ENCODE results near the gene GCM1.

Gene GCM1

DNA sequence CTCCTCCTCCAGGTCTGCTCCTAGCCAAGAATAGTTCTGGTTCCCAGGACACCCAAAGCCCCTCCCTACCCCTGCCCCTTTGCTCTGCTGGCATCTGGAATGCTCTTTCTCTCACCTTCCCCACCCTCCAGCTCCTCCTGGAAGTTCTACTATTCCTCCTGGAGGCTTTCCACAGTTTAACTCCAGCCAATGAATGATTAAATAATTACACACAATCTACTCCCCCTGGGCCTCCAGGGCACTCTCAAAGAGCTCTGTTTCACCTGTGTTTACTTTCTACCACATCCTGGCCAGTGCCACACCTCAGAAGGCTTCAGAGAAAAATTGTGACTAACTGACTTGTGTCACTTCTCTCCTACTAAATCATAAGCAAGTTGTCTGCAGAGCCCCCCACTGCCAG lies 36.2 kb downstream of the GCM1 start:
- no peaks in the 10 kb centered on the region for H3K4me1 ChIP-seq (ENCODE audit: control insufficient read depth, insufficient read depth, low read depth, low read length)
- no peaks in the 10 kb centered on the region for H3K36me3 ChIP-seq (ENCODE audit: control insufficient read depth in 1 of 2, insufficient read depth in 2 of 2, low read depth in 1 of 2, low read length in 2 of 2)
- no peak overlapping the region for H2AFZ ChIP-seq (ENCODE audit: low read depth, low read length)
- H3K23ac ChIP-seq (ENCODE audit: low read length in 2 of 2) = no peak overlapping the region
- H4K91ac ChIP-seq (ENCODE audit: low read length) = no peak overlapping the region
- no peak overlapping the region for H4K8ac ChIP-seq (ENCODE audit: low read length)
- no peak overlapping the region for H2AK5ac ChIP-seq (ENCODE audit: low read length, severe bottlenecking)
- H2BK120ac ChIP-seq (ENCODE audit: low read depth, low read length) = no peak overlapping the region
- no peak for DNase-seq
- H3K14ac ChIP-seq (ENCODE audit: low read length in 2 of 2) = no peak overlapping the region
- no peak overlapping the region for H3K27ac ChIP-seq (ENCODE audit: low read length, poor library complexity, severe bottlenecking)
- no peak overlapping the region for H2BK12ac ChIP-seq (ENCODE audit: low read length in 2 of 2)
- H2BK15ac ChIP-seq (ENCODE audit: low read depth, poor library complexity, severe bottlenecking) = no peak overlapping the region
- no peak overlapping the region for H3K4me2 ChIP-seq (ENCODE audit: low read length, poor library complexity, severe bottlenecking)
- H3K4ac ChIP-seq (ENCODE audit: low read depth in 1 of 2, low read length in 2 of 2) = no peak overlapping the region
- H3K4me3 ChIP-seq (ENCODE audit: insufficient read depth in 1 of 2, low read depth in 1 of 2, low read length in 2 of 2) = no peak overlapping the region
- H2BK5ac ChIP-seq (ENCODE audit: low read depth, low read length, poor library complexity, severe bottlenecking) = no peak overlapping the region
- no peak overlapping the region for H3K9ac ChIP-seq (ENCODE audit: low read length)
- H3K9me3 ChIP-seq (ENCODE audit: control insufficient read depth, low read length) = peaks cover 3% of the 10 kb centered on the region
- H3K18ac ChIP-seq (ENCODE audit: low read depth in 1 of 2, low read length in 2 of 2) = no peak overlapping the region
- no peaks in the 10 kb centered on the region for H3K27me3 ChIP-seq (ENCODE audit: control insufficient read depth in 1 of 2, insufficient read depth in 1 of 2, low read length in 2 of 2)
- H3K79me1 ChIP-seq (replicated peaks; ENCODE audit: low read length, poor library complexity, severe bottlenecking) = no peaks in the 10 kb centered on the region

DNA sequence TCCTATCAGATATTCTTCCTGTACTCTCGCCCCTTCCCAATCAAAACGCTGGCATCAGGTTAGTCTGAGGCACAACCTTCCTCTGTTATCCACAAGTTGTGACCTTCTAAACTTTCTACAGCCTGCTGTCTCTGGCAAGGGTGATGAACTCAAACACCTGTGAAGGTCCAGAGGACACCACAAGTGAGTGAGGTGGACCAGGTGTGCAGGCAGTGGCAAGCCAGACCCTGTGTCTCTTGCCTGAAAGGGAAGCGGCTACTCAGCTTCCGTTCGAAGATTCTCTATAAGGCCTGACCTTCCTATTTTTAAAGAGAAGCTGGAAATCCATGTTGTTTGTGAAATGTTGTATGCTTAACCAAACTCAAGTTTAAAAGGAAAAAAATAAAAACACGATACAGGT lies 36.8 kb downstream of the GCM1 start:
- Histone ChIP-seq H2BK15ac (ENCODE audit: low read depth, poor library complexity, severe bottlenecking) (no peak overlapping the region), H3K4me2 (ENCODE audit: low read length, poor library complexity, severe bottlenecking) (no peak overlapping the region), H3K4me1 (ENCODE audit: control insufficient read depth, insufficient read depth, low read depth, low read length) (no peaks in the 10 kb centered on the region), H2BK120ac (ENCODE audit: low read depth, low read length) (no peak overlapping the region), H3K36me3 (ENCODE audit: control insufficient read depth in 1 of 2, insufficient read depth in 2 of 2, low read depth in 1 of 2, low read length in 2 of 2) (no peaks in the 10 kb centered on the region), H3K4ac (ENCODE audit: low read depth in 1 of 2, low read length in 2 of 2) (no peak overlapping the region), H3K23ac (ENCODE audit: low read length in 2 of 2) (no peak overlapping the region), H2BK12ac (ENCODE audit: low read length in 2 of 2) (no peak overlapping the region), H4K91ac (ENCODE audit: low read length) (no peak overlapping the region), H3K18ac (ENCODE audit: low read depth in 1 of 2, low read length in 2 of 2) (no peak overlapping the region), H3K27ac (ENCODE audit: low read length, poor library complexity, severe bottlenecking) (no peak overlapping the region), H3K9ac (ENCODE audit: low read length) (no peak overlapping the region), H3K4me3 (ENCODE audit: insufficient read depth in 1 of 2, low read depth in 1 of 2, low read length in 2 of 2) (no peak overlapping the region), H3K79me1 (replicated peaks; ENCODE audit: low read length, poor library complexity, severe bottlenecking) (no peaks in the 10 kb centered on the region), H2AFZ (ENCODE audit: low read depth, low read length) (no peak overlapping the region), H3K27me3 (ENCODE audit: control insufficient read depth in 1 of 2, insufficient read depth in 1 of 2, low read length in 2 of 2) (no peaks in the 10 kb centered on the region), H3K9me3 (ENCODE audit: control insufficient read depth, low read length) (peaks cover 3% of the 10 kb centered on the region), H2BK5ac (ENCODE audit: low read depth, low read length, poor library complexity, severe bottlenecking) (no peak overlapping the region), H2AK5ac (ENCODE audit: low read length, severe bottlenecking) (peak overlapping the region; percentile 64), H3K14ac (ENCODE audit: low read length in 2 of 2) (no peak overlapping the region), H4K8ac (ENCODE audit: low read length) (no peak overlapping the region)
- 89% methylated on average over 5 of the region's 6 CpGs for WGBS
- no peak for DNase-seq

DNA sequence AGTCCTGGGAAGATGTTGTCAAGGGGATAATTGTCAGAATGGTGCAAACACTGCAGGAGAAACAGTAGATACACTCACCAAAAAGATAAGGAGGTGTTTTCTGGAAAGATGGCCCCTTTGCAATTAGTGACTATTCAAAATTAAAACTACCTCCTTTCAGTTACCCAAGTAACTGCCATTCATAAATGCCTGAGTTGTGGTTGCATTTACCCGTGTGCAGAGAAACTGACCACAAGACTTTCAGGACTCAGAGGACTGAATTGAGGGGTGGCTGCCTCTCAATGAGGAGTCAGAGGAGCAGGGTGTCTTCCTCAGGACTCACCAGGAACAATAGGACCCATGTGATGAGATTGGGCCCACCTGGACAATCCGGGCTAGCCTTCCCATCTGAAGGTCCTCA lies 39.0 kb downstream of the GCM1 start:
- Histone ChIP-seq H3K27ac (ENCODE audit: low read length, poor library complexity, severe bottlenecking) (no peak overlapping the region), H3K27me3 (ENCODE audit: control insufficient read depth in 1 of 2, insufficient read depth in 1 of 2, low read length in 2 of 2) (no peaks in the 10 kb centered on the region), H3K23ac (ENCODE audit: low read length in 2 of 2) (no peak overlapping the region), H2BK12ac (ENCODE audit: low read length in 2 of 2) (no peak overlapping the region), H3K9me3 (ENCODE audit: control insufficient read depth, low read length) (no peaks in the 10 kb centered on the region), H4K8ac (ENCODE audit: low read length) (no peak overlapping the region), H3K79me1 (replicated peaks; ENCODE audit: low read length, poor library complexity, severe bottlenecking) (no peaks in the 10 kb centered on the region), H4K91ac (ENCODE audit: low read length) (no peak overlapping the region), H3K9ac (ENCODE audit: low read length) (no peak overlapping the region), H3K4me3 (ENCODE audit: insufficient read depth in 1 of 2, low read depth in 1 of 2, low read length in 2 of 2) (no peak overlapping the region), H2AK5ac (ENCODE audit: low read length, severe bottlenecking) (no peak overlapping the region), H2AFZ (ENCODE audit: low read depth, low read length) (no peak overlapping the region), H3K14ac (ENCODE audit: low read length in 2 of 2) (no peak overlapping the region), H3K36me3 (ENCODE audit: control insufficient read depth in 1 of 2, insufficient read depth in 2 of 2, low read depth in 1 of 2, low read length in 2 of 2) (no peaks in the 10 kb centered on the region), H3K4me2 (ENCODE audit: low read length, poor library complexity, severe bottlenecking) (no peak overlapping the region), H3K4ac (ENCODE audit: low read depth in 1 of 2, low read length in 2 of 2) (no peak overlapping the region), H3K18ac (ENCODE audit: low read depth in 1 of 2, low read length in 2 of 2) (no peak overlapping the region), H2BK15ac (ENCODE audit: low read depth, poor library complexity, severe bottlenecking) (no peak overlapping the region), H3K4me1 (ENCODE audit: control insufficient read depth, insufficient read depth, low read depth, low read length) (peaks cover 3% of the 10 kb centered on the region), H2BK120ac (ENCODE audit: low read depth, low read length) (no peak overlapping the region), H2BK5ac (ENCODE audit: low read depth, low read length, poor library complexity, severe bottlenecking) (no peak overlapping the region)
- DNase-seq = no peak
- 93% methylated on average over 2 of the region's 2 CpGs for WGBS

DNA sequence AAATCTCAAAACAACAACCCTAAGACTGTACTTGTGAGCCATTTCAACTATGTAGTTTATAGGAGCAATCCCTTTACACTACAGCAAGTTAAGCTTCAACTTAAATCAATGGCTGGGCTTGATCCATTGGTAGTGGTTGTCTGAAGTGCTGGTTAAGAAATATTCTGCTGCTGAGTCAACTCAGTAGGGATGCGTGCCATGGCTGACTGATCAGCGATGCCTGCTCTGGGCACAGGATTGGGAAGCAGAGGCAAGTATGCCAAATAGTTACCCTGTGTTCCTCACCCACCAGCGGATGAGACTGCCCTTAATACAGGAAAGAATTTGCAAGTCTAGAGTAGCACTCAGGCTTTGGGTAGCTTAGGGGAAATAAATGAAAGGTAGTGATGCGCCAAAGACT lies 41.5 kb downstream of the GCM1 start:
- Histone ChIP-seq H2AK5ac (ENCODE audit: low read length, severe bottlenecking) (no peak overlapping the region), H3K9me3 (ENCODE audit: control insufficient read depth, low read length) (no peaks in the 10 kb centered on the region), H3K27ac (ENCODE audit: low read length, poor library complexity, severe bottlenecking) (peak overlapping the region; percentile 82), H2BK5ac (ENCODE audit: low read depth, low read length, poor library complexity, severe bottlenecking) (no peak overlapping the region), H2BK12ac (ENCODE audit: low read length in 2 of 2) (no peak overlapping the region), H3K18ac (ENCODE audit: low read depth in 1 of 2, low read length in 2 of 2) (no peak overlapping the region), H3K9ac (ENCODE audit: low read length) (no peak overlapping the region), H3K4me2 (ENCODE audit: low read length, poor library complexity, severe bottlenecking) (no peak overlapping the region), H2BK120ac (ENCODE audit: low read depth, low read length) (no peak overlapping the region), H2AFZ (ENCODE audit: low read depth, low read length) (no peak overlapping the region), H3K4me3 (ENCODE audit: insufficient read depth in 1 of 2, low read depth in 1 of 2, low read length in 2 of 2) (no peak overlapping the region), H3K4ac (ENCODE audit: low read depth in 1 of 2, low read length in 2 of 2) (no peak overlapping the region), H4K91ac (ENCODE audit: low read length) (no peak overlapping the region), H4K8ac (ENCODE audit: low read length) (no peak overlapping the region), H2BK15ac (ENCODE audit: low read depth, poor library complexity, severe bottlenecking) (no peak overlapping the region), H3K27me3 (ENCODE audit: control insufficient read depth in 1 of 2, insufficient read depth in 1 of 2, low read length in 2 of 2) (no peaks in the 10 kb centered on the region), H3K36me3 (ENCODE audit: control insufficient read depth in 1 of 2, insufficient read depth in 2 of 2, low read depth in 1 of 2, low read length in 2 of 2) (peaks cover 0 to 18% of the 10 kb centered on the region in 2 experiments), H3K79me1 (replicated peaks; ENCODE audit: low read length, poor library complexity, severe bottlenecking) (no peaks in the 10 kb centered on the region), H3K4me1 (ENCODE audit: control insufficient read depth, insufficient read depth, low read depth, low read length) (peaks cover 3% of the 10 kb centered on the region), H3K23ac (ENCODE audit: low read length in 2 of 2) (no peak overlapping the region), H3K14ac (ENCODE audit: low read length in 2 of 2) (no peak overlapping the region)
- no peak for DNase-seq
- WGBS = 99% methylated on average over 4 of the region's 4 CpGs

Data from mesenchymal stem cell (in vitro differentiated cells and primary cell).